Measurements from ENCODE around the gene PGC. TPM values are rescaled to one million over a fixed set of nuclear protein-coding genes. Genes with fewer than 3 reads are reported as not detected.

PGC gene
- total RNA-seq, 1 experiment from 2014 or later = not detected

DNA sequence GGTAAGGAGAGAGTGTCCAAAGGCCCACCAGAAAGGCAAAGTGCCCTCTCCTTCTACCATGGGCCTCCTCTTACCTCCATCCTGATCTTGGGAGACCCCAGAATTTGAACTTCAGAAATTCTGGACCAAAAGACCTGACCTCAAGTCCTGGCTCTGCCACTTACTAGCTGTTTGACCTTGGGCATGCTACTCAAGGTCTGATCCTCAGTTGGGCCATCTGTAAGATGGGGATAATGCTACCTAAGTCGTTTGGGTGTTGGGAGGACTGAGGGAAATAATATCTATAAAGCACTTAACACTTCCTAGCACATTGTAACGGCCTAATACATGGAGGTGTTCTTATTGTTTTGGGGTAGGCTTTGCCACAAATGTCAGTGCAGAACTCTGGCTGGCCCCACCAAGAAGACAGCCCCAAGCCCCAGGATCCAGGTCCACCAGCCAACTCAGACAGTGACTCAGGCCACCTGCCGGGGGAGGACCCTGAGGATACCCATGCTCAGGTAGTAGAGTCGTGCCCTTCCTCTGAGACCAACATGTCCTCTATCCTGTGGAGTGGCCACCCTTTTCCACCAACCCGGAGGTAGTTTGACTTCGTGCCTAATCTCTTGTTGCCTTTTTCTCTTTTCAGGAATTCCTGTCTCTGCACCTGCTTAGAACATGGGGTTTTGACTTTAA, 36.0 kb upstream of the PGC start:
- Histone ChIP-seq H3K27ac (ENCODE audit: insufficient read length, low read depth, low read length) (no peak overlapping the region), H2BK5ac (ENCODE audit: insufficient read length, low read length) (no peak overlapping the region), H3K9me3 (ENCODE audit: control insufficient read depth, low read depth, low read length) (no peaks in the 10 kb centered on the region), H2AFZ (ENCODE audit: low read length) (no peak overlapping the region), H3K4ac (ENCODE audit: low read depth, low read length) (no peak overlapping the region), H3K23me2 (ENCODE audit: insufficient read length, low read depth, low read length, poor library complexity, severe bottlenecking) (peaks cover 18% of the 10 kb centered on the region), H3K18ac (ENCODE audit: insufficient read length, low read depth, low read length) (no peak overlapping the region), H4K8ac (replicated peaks; ENCODE audit: insufficient read length, low read depth, low read length) (no peak overlapping the region), H3T11ph (ENCODE audit: low read length) (no peak overlapping the region), H3K23ac (ENCODE audit: insufficient read length, low read depth, low read length) (no peak overlapping the region), H3K79me1 (ENCODE audit: insufficient read depth, low read depth, low read length, poor library complexity, severe bottlenecking) (no peaks in the 10 kb centered on the region), H2BK120ac (ENCODE audit: low read depth, low read length, poor library complexity, severe bottlenecking) (no peak overlapping the region), H3K79me2 (ENCODE audit: insufficient read depth, low read length) (peaks cover 2% of the 10 kb centered on the region; the same call in 1 of the 2 replicates), H2BK15ac (ENCODE audit: low read depth, low read length) (no peak overlapping the region), H2BK12ac (ENCODE audit: insufficient read length, low read depth, low read length) (no peak overlapping the region), H3K9ac (ENCODE audit: extremely low read depth, insufficient read length, low read length) (no peak overlapping the region), H2BK20ac (ENCODE audit: low read depth, low read length, poor library complexity, severe bottlenecking) (no peak overlapping the region), H4K5ac (ENCODE audit: insufficient read length, low read depth, low read length) (no peak overlapping the region), H4K91ac (ENCODE audit: insufficient read length, low read depth, low read length) (no peak overlapping the region), H4K20me1 (ENCODE audit: control insufficient read depth, insufficient read depth, insufficient read length) (no peaks in the 10 kb centered on the region), H2AK5ac (ENCODE audit: insufficient read length, low read length) (no peak overlapping the region), H3K27me3 (ENCODE audit: insufficient read depth, low read length) (peaks cover 17% of the 10 kb centered on the region; the same call in 1 of the 2 replicates), H3K4me1 (ENCODE audit: insufficient read depth, low read length) (no peaks in the 10 kb centered on the region), H3K4me2 (ENCODE audit: insufficient read depth, insufficient read length, low read length) (no peak overlapping the region), H3K14ac (ENCODE audit: insufficient read depth, low read length) (no peak overlapping the region), H3K56ac (ENCODE audit: insufficient read length, low read depth, low read length) (no peak overlapping the region)
- H3K36me3 Mint-ChIP-seq (ENCODE audit: insufficient read depth in 1 of 3, low read depth in 3 of 3) = peaks cover 0 to 2% (median 0%) of the 10 kb centered on the region in 3 experiments; a peak in 4 of 7 replicates
- no peak for DNase-seq
- H3K27ac Mint-ChIP-seq = no peak overlapping the region
- TF ChIP-seq, protein P1, sequence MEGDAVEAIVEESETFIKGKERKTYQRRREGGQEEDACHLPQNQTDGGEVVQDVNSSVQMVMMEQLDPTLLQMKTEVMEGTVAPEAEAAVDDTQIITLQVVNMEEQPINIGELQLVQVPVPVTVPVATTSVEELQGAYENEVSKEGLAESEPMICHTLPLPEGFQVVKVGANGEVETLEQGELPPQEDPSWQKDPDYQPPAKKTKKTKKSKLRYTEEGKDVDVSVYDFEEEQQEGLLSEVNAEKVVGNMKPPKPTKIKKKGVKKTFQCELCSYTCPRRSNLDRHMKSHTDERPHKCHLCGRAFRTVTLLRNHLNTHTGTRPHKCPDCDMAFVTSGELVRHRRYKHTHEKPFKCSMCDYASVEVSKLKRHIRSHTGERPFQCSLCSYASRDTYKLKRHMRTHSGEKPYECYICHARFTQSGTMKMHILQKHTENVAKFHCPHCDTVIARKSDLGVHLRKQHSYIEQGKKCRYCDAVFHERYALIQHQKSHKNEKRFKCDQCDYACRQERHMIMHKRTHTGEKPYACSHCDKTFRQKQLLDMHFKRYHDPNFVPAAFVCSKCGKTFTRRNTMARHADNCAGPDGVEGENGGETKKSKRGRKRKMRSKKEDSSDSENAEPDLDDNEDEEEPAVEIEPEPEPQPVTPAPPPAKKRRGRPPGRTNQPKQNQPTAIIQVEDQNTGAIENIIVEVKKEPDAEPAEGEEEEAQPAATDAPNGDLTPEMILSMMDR (conservative IDR thresholded peaks at IDR 0.05) = no peak
- H3K4me1 Mint-ChIP-seq = peaks cover 24 to 31% of the 10 kb centered on the region in 2 experiments
- H3K27me3 Mint-ChIP-seq (ENCODE audit: low read depth) = peaks cover 58% of the 10 kb centered on the region
- WGBS (ENCODE audit: extremely low coverage, insufficient read length, low lambda C conversion rate) = no CpG with 5 or more reads among the region's 6 CpGs
- H3K4me3 Mint-ChIP-seq = no peak overlapping the region
- H3K9me3 Mint-ChIP-seq = no peaks in the 10 kb centered on the region; a peak in 3 of 5 replicates

All from H9 (cell line).